ENCODE results near the gene SRSF11. TPM values are rescaled to one million over a fixed set of nuclear protein-coding genes. Genes with fewer than 3 reads are reported as not detected.

The SRSF11 gene
- total RNA-seq, 4 donors from 2014 or later: 179 to 306 (median 204) TPM

GRCh38 chr1:70220517-70221237 lies 503 bp upstream of the SRSF11 start:
- no peak for DNase-seq (ENCODE audit: low spot score in 2 of 2)
- Histone ChIP-seq H3K27me3 (no peaks in the 10 kb centered on the region), H3K9me3 (no peaks in the 10 kb centered on the region), H3K27ac (peak overlapping the region; percentile 88 to 99 (median 98)), H3K4me3 (peak overlapping the region; percentile 60 to 97 (median 92)), H3K4me1 (peaks cover 3 to 49% (median 19%) of the 10 kb centered on the region in 4 donors), H3K36me3 (peaks cover 0 to 26% (median 0%) of the 10 kb centered on the region in 3 donors)
- WGBS, 2 donors: 51 to 52% methylated on average over 17 of the region's 17 CpGs
- TF ChIP-seq EP300 (IDR thresholded peaks at IDR 0.05): no peak
- no peak for TF ChIP-seq POLR2A (IDR thresholded peaks at IDR 0.05)
- no peak for TF ChIP-seq CTCF (IDR thresholded peaks at IDR 0.05)

GRCh38 chr1:70222716-70223235 lies 1.6 kb downstream of the SRSF11 start:
- H3K4me1 ChIP-seq: peaks cover 6 to 61% (median 23%) of the 10 kb centered on the region in 4 donors
- H3K36me3 ChIP-seq: peaks cover 0 to 16% (median 0%) of the 10 kb centered on the region in 3 donors
- no peaks in the 10 kb centered on the region for H3K27me3 ChIP-seq
- peak overlapping the region in 2 of 4 donors; percentile 90 to 93 for H3K4me3 ChIP-seq
- H3K27ac ChIP-seq: peak overlapping the region in 3 of 4 donors; percentile 98 to 99 (median 99)
- H3K9me3 ChIP-seq: no peaks in the 10 kb centered on the region
- WGBS, 2 donors: 19 to 23% methylated on average over 3 of the region's 3 CpGs
- no peak for DNase-seq (ENCODE audit: low spot score in 2 of 2)
- TF ChIP-seq POLR2A (IDR thresholded peaks at IDR 0.05): no peak

GRCh38 chr1:70224954-70225353 lies 3.8 kb downstream of the SRSF11 start:
- Histone ChIP-seq H3K4me1 (peaks cover 6 to 66% (median 23%) of the 10 kb centered on the region in 4 donors), H3K9me3 (no peaks in the 10 kb centered on the region), H3K4me3 (no peak overlapping the region), H3K27me3 (no peaks in the 10 kb centered on the region), H3K27ac (no peak overlapping the region), H3K36me3 (peaks cover 0 to 30% (median 3%) of the 10 kb centered on the region in 3 donors)
- no peak for TF ChIP-seq POLR2A (IDR thresholded peaks at IDR 0.05)
- TF ChIP-seq EP300 (IDR thresholded peaks at IDR 0.05): no peak
- no peak for TF ChIP-seq CTCF (IDR thresholded peaks at IDR 0.05)
- no peak for DNase-seq (ENCODE audit: low spot score in 2 of 2)
- whole genome bisulfite sequencing, 2 donors: 81 to 86% methylated on average over 2 of the region's 2 CpGs

- peaks cover 3 to 55% (median 8%) of the 10 kb centered on the region in 3 donors for H3K36me3 ChIP-seq
- peaks cover 6 to 53% (median 20%) of the 10 kb centered on the region in 4 donors for H3K4me1 ChIP-seq
- H3K4me3 ChIP-seq: no peak overlapping the region
- 23 to 33% methylated on average over 1 of the region's 1 CpG for WGBS, 2 donors
- H3K9me3 ChIP-seq: no peaks in the 10 kb centered on the region
- no peak for TF ChIP-seq POLR2A (IDR thresholded peaks at IDR 0.05)
- no peak for TF ChIP-seq EP300 (IDR thresholded peaks at IDR 0.05)
- no peak for TF ChIP-seq CTCF (IDR thresholded peaks at IDR 0.05)
- DNase-seq (ENCODE audit: low spot score in 2 of 2): no peak
- H3K27me3 ChIP-seq: no peaks in the 10 kb centered on the region
- no peak overlapping the region for H3K27ac ChIP-seq
These were observed 6.3 kb downstream of the SRSF11 start for GRCh38 chr1:70227439-70227838.

- H3K36me3 ChIP-seq: peaks cover 3 to 67% (median 20%) of the 10 kb centered on the region in 3 donors
- H3K4me1 ChIP-seq: peaks cover 6 to 40% (median 11%) of the 10 kb centered on the region in 4 donors
- TF ChIP-seq CTCF (IDR thresholded peaks at IDR 0.05): no peak
- no peak for TF ChIP-seq POLR2A (IDR thresholded peaks at IDR 0.05)
- no peak for TF ChIP-seq EP300 (IDR thresholded peaks at IDR 0.05)
These were observed 7.5 kb downstream of the SRSF11 start for GRCh38 chr1:70228670-70229069.

More at GRCh38 chr1:70228670-70229069, 7.5 kb downstream of the SRSF11 start:
- H3K27me3 ChIP-seq: no peaks in the 10 kb centered on the region
- no peak for DNase-seq (ENCODE audit: low spot score in 2 of 2)
- no peak overlapping the region for H3K4me3 ChIP-seq
- WGBS, 2 donors: 85 to 86% methylated on average over 2 of the region's 2 CpGs
- no peak overlapping the region for H3K27ac ChIP-seq
- no peaks in the 10 kb centered on the region for H3K9me3 ChIP-seq
